ENCODE measurements around the gene MAN2B2. TPM values are rescaled to one million over a fixed set of nuclear protein-coding genes. Genes with fewer than 3 reads are reported as not detected.

Gene MAN2B2
- total RNA-seq, 2 donors from 2014 or later = 22.4 to 28.3 TPM

- Histone ChIP-seq H3K36me3 (replicated peaks in 1 of 2; ENCODE audit: insufficient read depth in 1 of 2, low read depth in 2 of 2) (no peaks in the 10 kb centered on the region), H3K4me3 (no peak overlapping the region), H3K4me1 (peaks cover 20% of the 10 kb centered on the region), H3K9me3 (no peaks in the 10 kb centered on the region), H3K27me3 (no peaks in the 10 kb centered on the region), H3K27ac (no peak overlapping the region)
- DNase-seq = no peak
- intact Hi-C loops (cut with DNase I) = no loop called here
- TF ChIP-seq, protein P1, sequence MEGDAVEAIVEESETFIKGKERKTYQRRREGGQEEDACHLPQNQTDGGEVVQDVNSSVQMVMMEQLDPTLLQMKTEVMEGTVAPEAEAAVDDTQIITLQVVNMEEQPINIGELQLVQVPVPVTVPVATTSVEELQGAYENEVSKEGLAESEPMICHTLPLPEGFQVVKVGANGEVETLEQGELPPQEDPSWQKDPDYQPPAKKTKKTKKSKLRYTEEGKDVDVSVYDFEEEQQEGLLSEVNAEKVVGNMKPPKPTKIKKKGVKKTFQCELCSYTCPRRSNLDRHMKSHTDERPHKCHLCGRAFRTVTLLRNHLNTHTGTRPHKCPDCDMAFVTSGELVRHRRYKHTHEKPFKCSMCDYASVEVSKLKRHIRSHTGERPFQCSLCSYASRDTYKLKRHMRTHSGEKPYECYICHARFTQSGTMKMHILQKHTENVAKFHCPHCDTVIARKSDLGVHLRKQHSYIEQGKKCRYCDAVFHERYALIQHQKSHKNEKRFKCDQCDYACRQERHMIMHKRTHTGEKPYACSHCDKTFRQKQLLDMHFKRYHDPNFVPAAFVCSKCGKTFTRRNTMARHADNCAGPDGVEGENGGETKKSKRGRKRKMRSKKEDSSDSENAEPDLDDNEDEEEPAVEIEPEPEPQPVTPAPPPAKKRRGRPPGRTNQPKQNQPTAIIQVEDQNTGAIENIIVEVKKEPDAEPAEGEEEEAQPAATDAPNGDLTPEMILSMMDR (IDR thresholded peaks at IDR 0.05) = no peak
- no peak for TF ChIP-seq POLR2A (IDR thresholded peaks at IDR 0.05)
- ATAC-seq = no peak
- WGBS, 2 donors = 95 to 99% methylated on average over 3 of the region's 3 CpGs
These were observed 85.4 kb downstream of the MAN2B2 start for GRCh38 chr4:6660430-6660829.

- H3K4me1 ChIP-seq = peaks cover 20% of the 10 kb centered on the region
- DNase-seq = no peak
- TF ChIP-seq POLR2A (IDR thresholded peaks at IDR 0.05) = no peak
- TF ChIP-seq, protein P1 (IDR thresholded peaks at IDR 0.05) = no peak
- 86 to 90% methylated on average over 3 of the region's 3 CpGs for WGBS, 2 donors
- H3K36me3 ChIP-seq (replicated peaks in 1 of 2; ENCODE audit: insufficient read depth in 1 of 2, low read depth in 2 of 2) = no peaks in the 10 kb centered on the region
- H3K27me3 ChIP-seq = no peaks in the 10 kb centered on the region
- H3K4me3 ChIP-seq = no peak overlapping the region
- ATAC-seq = no peak
- intact Hi-C loops (cut with DNase I) = no loop called here
- no peak overlapping the region for H3K27ac ChIP-seq
- no peaks in the 10 kb centered on the region for H3K9me3 ChIP-seq
These were observed 87.6 kb downstream of the MAN2B2 start for GRCh38 chr4:6662591-6662990.

GRCh38 chr4:6663596-6664393 is 88.8 kb downstream of the MAN2B2 start:
- no peak overlapping the region for H3K27ac ChIP-seq
- DNase-seq (no peak), ATAC-seq (no peak)
- H3K9me3 ChIP-seq = no peaks in the 10 kb centered on the region
- H3K27me3 ChIP-seq = no peaks in the 10 kb centered on the region
- intact Hi-C loops (cut with DNase I) = no loop called here
- WGBS, 2 donors = 22 to 27% methylated on average over 24 to 55 of the region's 55 CpGs
- no peak overlapping the region for H3K4me3 ChIP-seq
- H3K4me1 ChIP-seq = peaks cover 16% of the 10 kb centered on the region
- no peak for TF ChIP-seq POLR2A (IDR thresholded peaks at IDR 0.05)
- TF ChIP-seq, protein P1 (IDR thresholded peaks at IDR 0.05) = no peak
- no peaks in the 10 kb centered on the region for H3K36me3 ChIP-seq (replicated peaks in 1 of 2; ENCODE audit: insufficient read depth in 1 of 2, low read depth in 2 of 2)

GRCh38 chr4:6665320-6665654 is 90.3 kb downstream of the MAN2B2 start:
- DNase-seq = no peak
- Histone ChIP-seq H3K9me3 (no peaks in the 10 kb centered on the region), H3K27me3 (no peaks in the 10 kb centered on the region), H3K4me3 (no peak overlapping the region), H3K27ac (no peak overlapping the region), H3K4me1 (peaks cover 10% of the 10 kb centered on the region), H3K36me3 (replicated peaks in 1 of 2; ENCODE audit: insufficient read depth in 1 of 2, low read depth in 2 of 2) (no peaks in the 10 kb centered on the region)
- WGBS, 2 donors = 92 to 98% methylated on average over 9 of the region's 9 CpGs
- no peak for ATAC-seq
- intact Hi-C loops (cut with DNase I) = no loop called here
- TF ChIP-seq POLR2A (IDR thresholded peaks at IDR 0.05) = no peak
- TF ChIP-seq, protein P1 (IDR thresholded peaks at IDR 0.05) = no peak

- no peak overlapping the region for H3K4me3 ChIP-seq
- H3K36me3 ChIP-seq (replicated peaks in 1 of 2; ENCODE audit: insufficient read depth in 1 of 2, low read depth in 2 of 2) = no peaks in the 10 kb centered on the region
- no peak overlapping the region for H3K27ac ChIP-seq
- no peaks in the 10 kb centered on the region for H3K9me3 ChIP-seq
- ATAC-seq = no peak
- 83 to 86% methylated on average over 11 of the region's 11 CpGs for WGBS, 2 donors
- DNase-seq = no peak
- TF ChIP-seq, protein P1 (IDR thresholded peaks at IDR 0.05) = no peak
- no peak for TF ChIP-seq POLR2A (IDR thresholded peaks at IDR 0.05)
- intact Hi-C loops (cut with DNase I) = no loop called here
- no peaks in the 10 kb centered on the region for H3K27me3 ChIP-seq
- H3K4me1 ChIP-seq = peaks cover 13% of the 10 kb centered on the region
These were observed 93.4 kb downstream of the MAN2B2 start for GRCh38 chr4:6668391-6668790.
